WTC11 (cell line): Measurements from ENCODE around the gene FAM76A. TPM values are rescaled to one million over a fixed set of nuclear protein-coding genes. Genes with fewer than 3 reads are reported as not detected.

Experiments
- ATAC-seq: fragments of 200-7000 bp; cut with Tn5 transposase; 2 replicates; pipeline ENCODE4 v1.10.0; 2021; ENCODE audit warnings: mild to moderate bottlenecking, moderate library complexity
- CTCF ChIA-PET: fragments of 300-600 bp; sonication (Branson Sonifier 250); formaldehyde crosslinking; loops from one replicate; lab custom pipeline; 2021; ENCODE audit warnings: antibody characterized with exemption; lab: Charles Lee
- POLR2A ChIA-PET: fragments of 350-600 bp; sonication (Branson Sonifier 250); formaldehyde crosslinking; loops from one replicate; lab custom pipeline; 2021; ENCODE audit warnings: antibody characterized with exemption; lab: Charles Lee
- DNase-seq: peaks from one replicate; pipeline ENCODE4 v3.0.0; 2021; ENCODE audit warnings: low spot score
- H3K27ac Mint-ChIP-seq: 2 replicates; pipeline ENCODE4 v1.8.0; 2021; ENCODE audit warnings: mixed read lengths
- H3K27me3 Mint-ChIP-seq: 2 replicates; pipeline ENCODE4 v1.8.0; 2021; ENCODE audit warnings: low read depth, mild to moderate bottlenecking, moderate library complexity, mixed read lengths
- H3K36me3 Mint-ChIP-seq: 2 replicates; pipeline ENCODE4 v1.8.0; 2021; ENCODE audit warnings: mixed read lengths
- H3K4me1 Mint-ChIP-seq: 2 replicates; pipeline ENCODE4 v1.8.0; 2022; ENCODE audit warnings: mixed read lengths
- H3K4me3 Mint-ChIP-seq: 2 replicates; pipeline ENCODE4 v1.8.0; 2021; ENCODE audit warnings: mild to moderate bottlenecking, moderate library complexity, mixed read lengths
- H3K9me3 Mint-ChIP-seq: 2 replicates; pipeline ENCODE4 v1.8.0; 2021; ENCODE audit warnings: mixed read lengths
- ATF1 ChIP-seq: sonication (generic); formaldehyde crosslinking; IDR thresholded peaks from 2 replicates; pipeline ENCODE4 v1.8.1; 2023; ENCODE audit warnings: mild to moderate bottlenecking, moderate library complexity, missing genetic modification reagents
- ATF3 ChIP-seq: sonication (generic); formaldehyde crosslinking; conservative IDR thresholded peaks from 2 replicates; pipeline ENCODE4 v1.8.1; 2022; ENCODE audit warnings: mild to moderate bottlenecking, missing genetic modification reagents
- CREB1 ChIP-seq: sonication (generic); formaldehyde crosslinking; IDR thresholded peaks from 2 replicates; pipeline ENCODE4 v1.8.0; 2023; ENCODE audit warnings: mild to moderate bottlenecking, missing genetic modification reagents
- ESRRA ChIP-seq: sonication (generic); formaldehyde crosslinking; IDR thresholded peaks from 2 replicates; pipeline ENCODE4 v1.8.1; 2022; ENCODE audit warnings: mild to moderate bottlenecking, missing genetic modification reagents, borderline replicate concordance
- KAT7 ChIP-seq: sonication (generic); formaldehyde crosslinking; IDR thresholded peaks from 2 replicates; pipeline ENCODE4 v1.8.1; 2023; ENCODE audit warnings: missing genetic modification reagents, mild to moderate bottlenecking, borderline replicate concordance
- STAT6 ChIP-seq: sonication (generic); formaldehyde crosslinking; conservative IDR thresholded peaks from 2 replicates; pipeline ENCODE4 v1.8.1; 2023; ENCODE audit warnings: mild to moderate bottlenecking, low read depth, missing genetic modification reagents, moderate library complexity
- ZBTB43 ChIP-seq: sonication (generic); formaldehyde crosslinking; IDR thresholded peaks from 2 replicates; pipeline ENCODE4 v1.8.1; 2023; ENCODE audit warnings: mild to moderate bottlenecking, missing genetic modification reagents
- ZNF232 ChIP-seq: sonication (generic); formaldehyde crosslinking; IDR thresholded peaks from 2 replicates; pipeline ENCODE4 v1.8.0; 2022; ENCODE audit warnings: mild to moderate bottlenecking, missing genetic modification reagents
- ZNF317 ChIP-seq: sonication (generic); formaldehyde crosslinking; IDR thresholded peaks from 2 replicates; pipeline ENCODE4 v1.8.1; 2023; ENCODE audit warnings: low read depth, mild to moderate bottlenecking, moderate library complexity, missing genetic modification reagents, borderline replicate concordance
- total RNA-seq: library from RNA; stranded (reverse); gene quantifications from 3 replicates; pipeline ENCODE4 v1.2.3, GENCODE V29; 2021
- TF ChIP-seq, protein P1 (sequence below): sonication (generic); formaldehyde crosslinking; IDR thresholded peaks from 2 replicates; pipeline ENCODE4 v1.8.0; 2022; ENCODE audit warnings: mild to moderate bottlenecking, missing genetic modification reagents
- TF ChIP-seq, protein P2 (sequence below): sonication (generic); formaldehyde crosslinking; IDR thresholded peaks from 2 replicates; pipeline ENCODE4 v1.8.0; 2022; ENCODE audit warnings: mild to moderate bottlenecking, missing genetic modification reagents
- TF ChIP-seq, protein P3 (sequence below): sonication (generic); formaldehyde crosslinking; IDR thresholded peaks from 2 replicates; pipeline ENCODE4 v1.8.0; 2022; ENCODE audit warnings: mild to moderate bottlenecking, missing genetic modification reagents
- TF ChIP-seq, protein P4 (sequence below): sonication (generic); formaldehyde crosslinking; IDR thresholded peaks from 2 replicates; pipeline ENCODE4 v1.8.1; 2022; ENCODE audit warnings: low read depth, mild to moderate bottlenecking, moderate library complexity, missing genetic modification reagents, borderline replicate concordance
- TF ChIP-seq, protein P5 (sequence below): sonication (generic); formaldehyde crosslinking; IDR thresholded peaks from 2 replicates; pipeline ENCODE4 v1.8.0; 2022; ENCODE audit warnings: mild to moderate bottlenecking, missing genetic modification reagents
- TF ChIP-seq, protein P6 (sequence below): fragments of 250-450 bp; sonication (Bioruptor Pico); IDR thresholded peaks from 2 replicates; pipeline ENCODE4 v2.1.2; 2022; ENCODE audit warnings: mild to moderate bottlenecking, moderate library complexity
- TF ChIP-seq, protein P7 (sequence below): sonication (generic); formaldehyde crosslinking; IDR thresholded peaks from 2 replicates; pipeline ENCODE4 v1.8.1; 2022; ENCODE audit warnings: low read depth, missing genetic modification reagents, borderline replicate concordance

FAM76A gene
- total RNA-seq, 1 experiment from 2014 or later, result 14.5 TPM

- DNase-seq, result no peak
- ATAC-seq, result no peak
- H3K4me1 Mint-ChIP-seq, result peaks cover 8% of the 10 kb centered on the region; the same call in 1 of the 2 replicates
- TF ChIP-seq, protein P1, sequence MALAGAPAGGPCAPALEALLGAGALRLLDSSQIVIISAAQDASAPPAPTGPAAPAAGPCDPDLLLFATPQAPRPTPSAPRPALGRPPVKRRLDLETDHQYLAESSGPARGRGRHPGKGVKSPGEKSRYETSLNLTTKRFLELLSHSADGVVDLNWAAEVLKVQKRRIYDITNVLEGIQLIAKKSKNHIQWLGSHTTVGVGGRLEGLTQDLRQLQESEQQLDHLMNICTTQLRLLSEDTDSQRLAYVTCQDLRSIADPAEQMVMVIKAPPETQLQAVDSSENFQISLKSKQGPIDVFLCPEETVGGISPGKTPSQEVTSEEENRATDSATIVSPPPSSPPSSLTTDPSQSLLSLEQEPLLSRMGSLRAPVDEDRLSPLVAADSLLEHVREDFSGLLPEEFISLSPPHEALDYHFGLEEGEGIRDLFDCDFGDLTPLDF, result no peak
- TF ChIP-seq ZNF317 (CRISPR knock-in tag), result no peak
- TF ChIP-seq, protein P2, sequence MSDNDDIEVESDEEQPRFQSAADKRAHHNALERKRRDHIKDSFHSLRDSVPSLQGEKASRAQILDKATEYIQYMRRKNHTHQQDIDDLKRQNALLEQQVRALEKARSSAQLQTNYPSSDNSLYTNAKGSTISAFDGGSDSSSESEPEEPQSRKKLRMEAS (CRISPR knock-in tag), result no peak
- no peak for TF ChIP-seq CREB1
- TF ChIP-seq, protein P3, sequence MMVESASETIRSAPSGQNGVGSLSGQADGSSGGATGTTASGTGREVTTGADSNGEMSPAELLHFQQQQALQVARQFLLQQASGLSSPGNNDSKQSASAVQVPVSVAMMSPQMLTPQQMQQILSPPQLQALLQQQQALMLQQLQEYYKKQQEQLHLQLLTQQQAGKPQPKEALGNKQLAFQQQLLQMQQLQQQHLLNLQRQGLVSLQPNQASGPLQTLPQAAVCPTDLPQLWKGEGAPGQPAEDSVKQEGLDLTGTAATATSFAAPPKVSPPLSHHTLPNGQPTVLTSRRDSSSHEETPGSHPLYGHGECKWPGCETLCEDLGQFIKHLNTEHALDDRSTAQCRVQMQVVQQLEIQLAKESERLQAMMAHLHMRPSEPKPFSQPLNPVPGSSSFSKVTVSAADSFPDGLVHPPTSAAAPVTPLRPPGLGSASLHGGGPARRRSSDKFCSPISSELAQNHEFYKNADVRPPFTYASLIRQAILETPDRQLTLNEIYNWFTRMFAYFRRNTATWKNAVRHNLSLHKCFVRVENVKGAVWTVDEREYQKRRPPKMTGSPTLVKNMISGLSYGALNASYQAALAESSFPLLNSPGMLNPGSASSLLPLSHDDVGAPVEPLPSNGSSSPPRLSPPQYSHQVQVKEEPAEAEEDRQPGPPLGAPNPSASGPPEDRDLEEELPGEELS, result no peak
- TF ChIP-seq ATF3 (CRISPR knock-in tag), result no peak
- TF ChIP-seq KAT7 (CRISPR knock-in tag), result no peak
- TF ChIP-seq ESRRA, result no peak
- TF ChIP-seq ZNF232 (CRISPR knock-in tag), result no peak
- no peak for TF ChIP-seq ZBTB43 (CRISPR knock-in tag)
- TF ChIP-seq ATF1 (CRISPR knock-in tag), result no peak
- TF ChIP-seq, protein P4, sequence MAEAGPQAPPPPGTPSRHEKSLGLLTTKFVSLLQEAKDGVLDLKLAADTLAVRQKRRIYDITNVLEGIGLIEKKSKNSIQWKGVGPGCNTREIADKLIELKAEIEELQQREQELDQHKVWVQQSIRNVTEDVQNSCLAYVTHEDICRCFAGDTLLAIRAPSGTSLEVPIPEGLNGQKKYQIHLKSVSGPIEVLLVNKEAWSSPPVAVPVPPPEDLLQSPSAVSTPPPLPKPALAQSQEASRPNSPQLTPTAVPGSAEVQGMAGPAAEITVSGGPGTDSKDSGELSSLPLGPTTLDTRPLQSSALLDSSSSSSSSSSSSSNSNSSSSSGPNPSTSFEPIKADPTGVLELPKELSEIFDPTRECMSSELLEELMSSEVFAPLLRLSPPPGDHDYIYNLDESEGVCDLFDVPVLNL (CRISPR knock-in tag), result no peak
- TF ChIP-seq, protein P5, sequence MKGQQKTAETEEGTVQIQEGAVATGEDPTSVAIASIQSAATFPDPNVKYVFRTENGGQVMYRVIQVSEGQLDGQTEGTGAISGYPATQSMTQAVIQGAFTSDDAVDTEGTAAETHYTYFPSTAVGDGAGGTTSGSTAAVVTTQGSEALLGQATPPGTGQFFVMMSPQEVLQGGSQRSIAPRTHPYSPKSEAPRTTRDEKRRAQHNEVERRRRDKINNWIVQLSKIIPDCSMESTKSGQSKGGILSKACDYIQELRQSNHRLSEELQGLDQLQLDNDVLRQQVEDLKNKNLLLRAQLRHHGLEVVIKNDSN, result no peak
- CTCF ChIA-PET, result interaction anchor here (1.0 to 1.3 kb wide), 2 partner anchors 10 to 13 kb away, joined by 3 read pairs; partner anchors contain the start of gene IFI6
- peaks cover 14% of the 10 kb centered on the region for H3K27me3 Mint-ChIP-seq
- POLR2A ChIA-PET, result no interaction called here
- peaks cover 25% of the 10 kb centered on the region for H3K36me3 Mint-ChIP-seq
- no peak overlapping the region for H3K4me3 Mint-ChIP-seq
- no peak overlapping the region for H3K27ac Mint-ChIP-seq
- peaks cover 52% of the 10 kb centered on the region for H3K9me3 Mint-ChIP-seq
Measured at GRCh38 chr1:27682351-27682944, 43.3 kb upstream of the FAM76A start.

DNA sequence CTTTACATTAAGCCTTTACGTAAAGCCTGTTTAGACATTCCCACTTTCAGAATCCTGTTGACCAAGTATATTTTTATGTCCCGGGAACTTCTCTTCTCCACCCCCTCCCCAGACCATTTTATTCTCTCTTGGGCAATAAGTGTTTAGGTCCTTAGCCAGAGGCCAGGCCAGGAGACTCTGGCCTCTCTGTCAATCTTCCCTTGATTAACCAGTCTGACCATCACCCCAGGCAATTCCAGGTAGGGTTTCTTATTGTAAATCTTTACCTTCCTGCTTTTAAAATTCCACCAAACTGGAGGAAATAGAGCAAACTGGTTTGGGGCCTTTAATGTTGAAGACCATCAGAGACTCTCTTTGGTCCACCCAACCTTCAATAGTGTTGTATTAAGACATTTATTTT lies 41.6 kb upstream of the FAM76A start:
- Mint-ChIP-seq H3K4me1 (peaks cover 8% of the 10 kb centered on the region; the same call in 1 of the 2 replicates), H3K27me3 (peaks cover 14% of the 10 kb centered on the region), H3K9me3 (peaks cover 42% of the 10 kb centered on the region), H3K27ac (no peak overlapping the region), H3K36me3 (peaks cover 19% of the 10 kb centered on the region), H3K4me3 (no peak overlapping the region)
- DNase-seq (no peak), ATAC-seq (no peak)
- CTCF ChIA-PET, result interaction anchor here (0.7 kb wide), 1 partner anchor 15 kb away, joined by 3 read pairs; no protein-coding TSS in a partner anchor
- POLR2A ChIA-PET, result no interaction called here
- TF ChIP-seq STAT6 (CRISPR knock-in tag), result no peak
- TF ChIP-seq, protein P6, sequence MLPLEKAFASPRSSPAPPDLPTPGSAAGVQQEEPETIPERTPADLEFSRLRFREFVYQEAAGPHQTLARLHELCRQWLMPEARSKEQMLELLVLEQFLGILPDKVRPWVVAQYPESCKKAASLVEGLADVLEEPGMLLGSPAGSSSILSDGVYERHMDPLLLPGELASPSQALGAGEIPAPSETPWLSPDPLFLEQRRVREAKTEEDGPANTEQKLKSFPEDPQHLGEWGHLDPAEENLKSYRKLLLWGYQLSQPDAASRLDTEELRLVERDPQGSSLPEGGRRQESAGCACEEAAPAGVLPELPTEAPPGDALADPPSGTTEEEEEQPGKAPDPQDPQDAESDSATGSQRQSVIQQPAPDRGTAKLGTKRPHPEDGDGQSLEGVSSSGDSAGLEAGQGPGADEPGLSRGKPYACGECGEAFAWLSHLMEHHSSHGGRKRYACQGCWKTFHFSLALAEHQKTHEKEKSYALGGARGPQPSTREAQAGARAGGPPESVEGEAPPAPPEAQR (CRISPR knock-in tag), result no peak
- TF ChIP-seq ATF3 (CRISPR knock-in tag), result no peak
- TF ChIP-seq, protein P7, sequence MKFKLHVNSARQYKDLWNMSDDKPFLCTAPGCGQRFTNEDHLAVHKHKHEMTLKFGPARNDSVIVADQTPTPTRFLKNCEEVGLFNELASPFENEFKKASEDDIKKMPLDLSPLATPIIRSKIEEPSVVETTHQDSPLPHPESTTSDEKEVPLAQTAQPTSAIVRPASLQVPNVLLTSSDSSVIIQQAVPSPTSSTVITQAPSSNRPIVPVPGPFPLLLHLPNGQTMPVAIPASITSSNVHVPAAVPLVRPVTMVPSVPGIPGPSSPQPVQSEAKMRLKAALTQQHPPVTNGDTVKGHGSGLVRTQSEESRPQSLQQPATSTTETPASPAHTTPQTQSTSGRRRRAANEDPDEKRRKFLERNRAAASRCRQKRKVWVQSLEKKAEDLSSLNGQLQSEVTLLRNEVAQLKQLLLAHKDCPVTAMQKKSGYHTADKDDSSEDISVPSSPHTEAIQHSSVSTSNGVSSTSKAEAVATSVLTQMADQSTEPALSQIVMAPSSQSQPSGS (CRISPR knock-in tag), result no peak
